RKO (cell line): ENCODE measurements around the gene KLHL4.
"Not testable (repeated sequence)": the region's sequence is repeated elsewhere in the genome, so short reads cannot be mapped to it uniquely, and the experiment has no call there.

ENCODE experiments used
- DNase-seq: peaks from one replicate; pipeline ENCODE4 v3.0.0-alpha.2; 2016; ENCODE audit warnings: low spot score

KLHL4 gene

GRCh38 chrX:87661761-87662160 lies 144.2 kb downstream of the KLHL4 start:
- DNase-seq, result no peak

- no peak for DNase-seq
These were observed 145.8 kb downstream of the KLHL4 start for GRCh38 chrX:87663421-87663820.

- peak; percentile 56 for DNase-seq
These were observed 146.8 kb downstream of the KLHL4 start for GRCh38 chrX:87664381-87664780.

- DNase-seq, result no peak
These were observed 162.2 kb downstream of the KLHL4 start for GRCh38 chrX:87679849-87680248.

- DNase-seq, result no peak
These were observed 170.1 kb downstream of the KLHL4 start for GRCh38 chrX:87687703-87688102.

- DNase-seq, result not testable (repeated sequence)
These were observed 170.6 kb downstream of the KLHL4 start for GRCh38 chrX:87688113-87688748.

- DNase-seq, result not testable (repeated sequence)
These were observed 171.6 kb downstream of the KLHL4 start for GRCh38 chrX:87689218-87689617.

GRCh38 chrX:87693204-87693603 lies 175.6 kb downstream of the KLHL4 start:
- no peak for DNase-seq

GRCh38 chrX:87697409-87697808 lies 179.8 kb downstream of the KLHL4 start:
- no peak for DNase-seq

GRCh38 chrX:87702795-87703194 lies 185.2 kb downstream of the KLHL4 start:
- DNase-seq, result no peak

- not testable (repeated sequence) for DNase-seq
These were observed 185.9 kb downstream of the KLHL4 start for GRCh38 chrX:87703469-87703868.

GRCh38 chrX:87706134-87706533 lies 188.5 kb downstream of the KLHL4 start:
- no peak for DNase-seq

GRCh38 chrX:87710580-87710979 lies 193.0 kb downstream of the KLHL4 start:
- DNase-seq, result no peak
